HEK293 (cell line): Measurements from ENCODE around the gene PPFIA1.

ENCODE experiments used
- CTCF ChIA-PET: fragments of 350-600 bp; formaldehyde crosslinking; extraction: SDS; loops from one replicate; lab custom pipeline; 2021; ENCODE audit warnings: antibody characterized with exemption; lab: Yijun Ruan, JAX
- POLR2A ChIA-PET: fragments of 300-600 bp; formaldehyde crosslinking; extraction: SDS; loops from one replicate; lab custom pipeline; 2020; ENCODE audit warnings: antibody characterized with exemption, inconsistent platforms; lab: Yijun Ruan, JAX
- H3K27ac ChIP-seq: fragments of 200-500 bp; sonication (Bioruptor generic); 2 replicates; pipeline ENCODE4 v1.5.1; 2014; ENCODE audit warnings: low read depth, low read length, control low read depth, inconsistent platforms; ENCODE audit errors: extremely low read depth
- H3K36me3 ChIP-seq, 2 experiments: fragments of 200-500 bp in 1 of 2; sonication (Bioruptor generic) in 1 of 2; 1 replicate in 1 of 2; 2 replicates in 1 of 2; pipeline ENCODE4 v1.5.1; 2014 to 2017; ENCODE audit warnings: inconsistent platforms in 2 of 2, low read length in 2 of 2; ENCODE audit not compliant: control insufficient read depth in 2 of 2, insufficient read depth in 1 of 2
- H3K4me1 ChIP-seq: fragments of 200-500 bp; sonication (Bioruptor generic); 2 replicates; pipeline ENCODE4 v1.5.1; 2014; ENCODE audit warnings: mild to moderate bottlenecking, low read length, inconsistent platforms; ENCODE audit not compliant: control insufficient read depth, insufficient read depth
- H3K4me3 ChIP-seq: 2 replicates; pipeline ENCODE4 v1.5.1; 2011; ENCODE audit warnings: low read depth, mild to moderate bottlenecking, control low read depth, low read length, moderate library complexity
- H3K9me3 ChIP-seq: fragments of 200-500 bp; sonication (Bioruptor generic); 2 replicates; pipeline ENCODE4 v1.5.1; 2014; ENCODE audit warnings: low read depth, low read length, inconsistent platforms; ENCODE audit not compliant: control insufficient read depth, insufficient read depth
- BCL11A ChIP-seq: fragments of 450-650 bp; formaldehyde crosslinking; IDR thresholded peaks from 2 replicates; pipeline ENCODE4 v1.5.1; 2016; ENCODE audit warnings: low read depth, missing biosample characterization, missing genetic modification characterization
- GLIS2 ChIP-seq: fragments of 450-650 bp; formaldehyde crosslinking; IDR thresholded peaks from 2 replicates; pipeline ENCODE4 v1.5.1; 2016; ENCODE audit warnings: missing biosample characterization, missing genetic modification characterization
- HOXA7 ChIP-seq: sonication (generic); formaldehyde crosslinking; IDR thresholded peaks from 2 replicates; pipeline ENCODE4 v1.8.1; 2022; ENCODE audit warnings: missing genetic modification reagents, borderline replicate concordance
- KLF1 ChIP-seq: fragments of 450-650 bp; formaldehyde crosslinking; IDR thresholded peaks from 2 replicates; pipeline ENCODE4 v1.5.1; 2016; ENCODE audit warnings: missing biosample characterization, missing genetic modification characterization
- KLF16 ChIP-seq: fragments of 450-650 bp; formaldehyde crosslinking; IDR thresholded peaks from 2 replicates; pipeline ENCODE4 v1.5.1; 2017; ENCODE audit warnings: missing biosample characterization, missing genetic modification characterization
- SCRT2 ChIP-seq: fragments of 450-650 bp; formaldehyde crosslinking; IDR thresholded peaks from 2 replicates; pipeline ENCODE4 v1.5.1; 2016; ENCODE audit warnings: missing biosample characterization, missing genetic modification characterization
- ZBTB21 ChIP-seq: fragments of 450-650 bp; formaldehyde crosslinking; IDR thresholded peaks from 2 replicates; pipeline ENCODE4 v1.5.1; 2017; ENCODE audit warnings: missing biosample characterization, missing genetic modification characterization
- ZNF10 ChIP-seq: fragments of 450-650 bp; formaldehyde crosslinking; IDR thresholded peaks from 2 replicates; pipeline ENCODE4 v1.5.1; 2017; ENCODE audit warnings: missing biosample characterization, missing genetic modification characterization
- ZNF114 ChIP-seq: fragments of 450-650 bp; formaldehyde crosslinking; IDR thresholded peaks from 2 replicates; pipeline ENCODE4 v1.5.0; 2017; ENCODE audit warnings: missing biosample characterization, missing genetic modification characterization
- ZNF132 ChIP-seq: fragments of 450-650 bp; formaldehyde crosslinking; IDR thresholded peaks from 2 replicates; pipeline ENCODE4 v1.5.1; 2017; ENCODE audit warnings: missing biosample characterization, missing genetic modification characterization, borderline replicate concordance
- ZNF140 ChIP-seq: fragments of 450-650 bp; formaldehyde crosslinking; IDR thresholded peaks from 2 replicates; pipeline ENCODE4 v1.5.1; 2016; ENCODE audit warnings: missing biosample characterization, missing genetic modification characterization
- ZNF23 ChIP-seq: fragments of 450-650 bp; formaldehyde crosslinking; IDR thresholded peaks from 2 replicates; pipeline ENCODE4 v1.5.1; 2016; ENCODE audit warnings: missing biosample characterization, missing genetic modification characterization, borderline replicate concordance
- ZNF239 ChIP-seq: fragments of 450-650 bp; formaldehyde crosslinking; IDR thresholded peaks from 2 replicates; pipeline ENCODE4 v1.5.1; 2016; ENCODE audit warnings: missing biosample characterization, missing genetic modification characterization
- ZNF350 ChIP-seq: fragments of 450-650 bp; formaldehyde crosslinking; IDR thresholded peaks from 2 replicates; pipeline ENCODE4 v1.5.0; 2017; ENCODE audit warnings: missing biosample characterization, mild to moderate bottlenecking, missing genetic modification characterization
- ZNF354C ChIP-seq: fragments of 450-650 bp; formaldehyde crosslinking; IDR thresholded peaks from 2 replicates; pipeline ENCODE4 v1.5.1; 2016; ENCODE audit warnings: missing biosample characterization, missing genetic modification characterization, low read depth, borderline replicate concordance
- ZNF416 ChIP-seq: fragments of 450-650 bp; formaldehyde crosslinking; IDR thresholded peaks from 2 replicates; pipeline ENCODE4 v1.5.1; 2016; ENCODE audit warnings: missing biosample characterization, missing genetic modification characterization
- ZNF544 ChIP-seq: fragments of 450-650 bp; formaldehyde crosslinking; IDR thresholded peaks from 2 replicates; pipeline ENCODE4 v1.5.0; 2017; ENCODE audit warnings: missing biosample characterization, missing genetic modification characterization
- ZNF555 ChIP-seq: fragments of 450-650 bp; formaldehyde crosslinking; conservative IDR thresholded peaks from 2 replicates; pipeline ENCODE4 v1.5.1; 2017; ENCODE audit warnings: missing biosample characterization, mild to moderate bottlenecking, missing genetic modification characterization, inconsistent platforms
- ZNF610 ChIP-seq: fragments of 450-650 bp; formaldehyde crosslinking; IDR thresholded peaks from 2 replicates; pipeline ENCODE4 v1.5.1; 2016; ENCODE audit warnings: missing biosample characterization, missing genetic modification characterization, borderline replicate concordance
- ZNF654 ChIP-seq: fragments of 450-650 bp; formaldehyde crosslinking; IDR thresholded peaks from 2 replicates; pipeline ENCODE4 v1.5.1; 2016; ENCODE audit warnings: low read depth, missing biosample characterization, missing genetic modification characterization
- ZNF660 ChIP-seq: fragments of 450-650 bp; IDR thresholded peaks from 2 replicates; pipeline ENCODE4 v1.5.1; 2018; ENCODE audit warnings: missing biosample characterization, mild to moderate bottlenecking, missing genetic modification characterization
- ZNF747 ChIP-seq: fragments of 450-650 bp; formaldehyde crosslinking; IDR thresholded peaks from 2 replicates; pipeline ENCODE4 v1.5.1; 2016; ENCODE audit warnings: missing biosample characterization, missing genetic modification characterization
- ZXDB ChIP-seq: fragments of 450-650 bp; formaldehyde crosslinking; IDR thresholded peaks from 2 replicates; pipeline ENCODE4 v1.5.1; 2016; ENCODE audit warnings: missing biosample characterization, missing genetic modification characterization
- TF ChIP-seq, protein P1 (sequence below): fragments of 450-650 bp; formaldehyde crosslinking; IDR thresholded peaks from 2 replicates; pipeline ENCODE4 v1.5.1; 2017; ENCODE audit warnings: missing biosample characterization, missing genetic modification characterization
- TF ChIP-seq, protein P2 (sequence below): fragments of 450-650 bp; formaldehyde crosslinking; IDR thresholded peaks from 2 replicates; pipeline ENCODE4; 2016; ENCODE audit warnings: missing biosample characterization, missing genetic modification characterization
- TF ChIP-seq, protein P3 (sequence below): fragments of 450-650 bp; formaldehyde crosslinking; IDR thresholded peaks from 2 replicates; pipeline ENCODE4 v1.5.1; 2016; ENCODE audit warnings: missing biosample characterization, missing genetic modification characterization
- TF ChIP-seq, protein P4 (sequence below): fragments of 450-650 bp; formaldehyde crosslinking; IDR thresholded peaks from 2 replicates; pipeline ENCODE4 v1.5.1; 2016; ENCODE audit warnings: missing biosample characterization, missing genetic modification characterization
- TF ChIP-seq, protein P5 (sequence below): fragments of 450-650 bp; formaldehyde crosslinking; IDR thresholded peaks from 2 replicates; pipeline ENCODE4 v1.5.1; 2016; ENCODE audit warnings: missing biosample characterization, missing genetic modification characterization

PPFIA1 gene

DNA sequence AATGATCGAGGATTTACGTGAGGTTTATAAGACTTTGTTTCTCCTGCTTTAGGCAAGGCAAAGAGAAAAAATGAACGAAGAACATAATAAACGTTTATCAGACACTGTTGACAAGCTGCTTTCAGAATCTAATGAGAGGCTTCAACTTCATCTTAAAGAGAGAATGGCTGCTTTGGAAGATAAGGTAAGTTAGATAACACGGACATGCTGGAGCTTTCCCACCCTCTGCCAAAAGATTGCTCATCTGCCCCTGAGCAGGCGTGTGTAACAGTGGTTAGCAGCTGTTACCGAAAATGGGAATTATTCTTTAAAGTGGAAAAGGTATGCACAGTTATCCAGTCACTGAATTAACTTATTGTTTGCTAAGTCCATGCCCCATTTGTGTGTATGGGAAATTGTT, 65.0 kb downstream of the PPFIA1 start:
- H3K36me3 ChIP-seq = peaks cover 9 to 97% of the 10 kb centered on the region in 2 experiments; a peak in 2 of 3 replicates
- POLR2A ChIA-PET = no interaction called here
- H3K4me3 ChIP-seq = no peak overlapping the region
- TF ChIP-seq ZNF416 (tag by site-specific recombination) (no peak), SCRT2 (tag by site-specific recombination) (no peak), ZNF140 (tag by site-specific recombination) (no peak), ZNF654 (tag by site-specific recombination) (no peak), KLF16 (tag by site-specific recombination) (no peak), ZNF239 (no peak), ZNF555 (tag by site-specific recombination) (no peak), ZNF610 (no peak), ZNF350 (tag by site-specific recombination) (no peak), ZXDB (tag by site-specific recombination) (no peak), ZNF544 (tag by site-specific recombination) (no peak), KLF1 (no peak), ZNF747 (tag by site-specific recombination) (no peak), ZNF10 (tag by site-specific recombination) (no peak)
- TF ChIP-seq, protein P1, sequence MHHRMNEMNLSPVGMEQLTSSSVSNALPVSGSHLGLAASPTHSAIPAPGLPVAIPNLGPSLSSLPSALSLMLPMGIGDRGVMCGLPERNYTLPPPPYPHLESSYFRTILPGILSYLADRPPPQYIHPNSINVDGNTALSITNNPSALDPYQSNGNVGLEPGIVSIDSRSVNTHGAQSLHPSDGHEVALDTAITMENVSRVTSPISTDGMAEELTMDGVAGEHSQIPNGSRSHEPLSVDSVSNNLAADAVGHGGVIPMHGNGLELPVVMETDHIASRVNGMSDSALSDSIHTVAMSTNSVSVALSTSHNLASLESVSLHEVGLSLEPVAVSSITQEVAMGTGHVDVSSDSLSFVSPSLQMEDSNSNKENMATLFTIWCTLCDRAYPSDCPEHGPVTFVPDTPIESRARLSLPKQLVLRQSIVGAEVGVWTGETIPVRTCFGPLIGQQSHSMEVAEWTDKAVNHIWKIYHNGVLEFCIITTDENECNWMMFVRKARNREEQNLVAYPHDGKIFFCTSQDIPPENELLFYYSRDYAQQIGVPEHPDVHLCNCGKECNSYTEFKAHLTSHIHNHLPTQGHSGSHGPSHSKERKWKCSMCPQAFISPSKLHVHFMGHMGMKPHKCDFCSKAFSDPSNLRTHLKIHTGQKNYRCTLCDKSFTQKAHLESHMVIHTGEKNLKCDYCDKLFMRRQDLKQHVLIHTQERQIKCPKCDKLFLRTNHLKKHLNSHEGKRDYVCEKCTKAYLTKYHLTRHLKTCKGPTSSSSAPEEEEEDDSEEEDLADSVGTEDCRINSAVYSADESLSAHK (tag by site-specific recombination) = no peak
- TF ChIP-seq, protein P2, sequence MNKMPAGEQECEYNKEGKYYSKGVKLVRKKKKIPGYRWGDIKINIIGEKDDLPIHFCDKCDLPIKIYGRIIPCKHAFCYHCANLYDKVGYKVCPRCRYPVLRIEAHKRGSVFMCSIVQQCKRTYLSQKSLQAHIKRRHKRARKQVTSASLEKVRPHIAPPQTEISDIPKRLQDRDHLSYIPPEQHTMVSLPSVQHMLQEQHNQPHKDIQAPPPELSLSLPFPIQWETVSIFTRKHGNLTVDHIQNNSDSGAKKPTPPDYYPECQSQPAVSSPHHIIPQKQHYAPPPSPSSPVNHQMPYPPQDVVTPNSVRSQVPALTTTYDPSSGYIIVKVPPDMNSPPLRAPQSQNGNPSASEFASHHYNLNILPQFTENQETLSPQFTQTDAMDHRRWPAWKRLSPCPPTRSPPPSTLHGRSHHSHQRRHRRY (tag by site-specific recombination) = no peak
- TF ChIP-seq, all 188 proteins: peak for 0
- Histone ChIP-seq H3K9me3 (no peaks in the 10 kb centered on the region), H3K27ac (no peak overlapping the region), H3K4me1 (no peaks in the 10 kb centered on the region)
- CTCF ChIA-PET = no interaction called here

DNA sequence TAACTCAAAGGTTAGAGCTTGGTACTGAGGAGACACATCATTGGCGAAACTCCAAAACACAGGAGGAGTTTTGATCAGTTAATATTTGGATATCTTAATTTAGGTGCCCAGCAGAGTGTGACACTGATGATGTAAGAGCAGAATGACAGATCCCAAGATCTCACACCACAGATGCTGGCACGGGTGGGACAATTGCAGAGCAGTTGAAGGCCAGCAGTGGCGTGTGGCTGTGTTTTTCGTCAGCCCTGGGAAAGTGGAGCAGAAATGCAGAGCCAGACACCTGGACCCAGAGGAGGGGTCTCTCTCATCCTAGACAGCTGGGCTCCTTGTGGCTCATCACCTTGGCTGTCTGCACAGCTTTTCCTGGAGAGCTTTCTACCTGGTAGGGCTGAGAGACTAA, 68.1 kb downstream of the PPFIA1 start:
- H3K9me3 ChIP-seq = no peaks in the 10 kb centered on the region
- TF ChIP-seq ZNF354C (tag by site-specific recombination) = no peak
- TF ChIP-seq ZNF660 (tag by site-specific recombination) = no peak
- TF ChIP-seq ZNF132 = no peak
- TF ChIP-seq BCL11A = no peak
- TF ChIP-seq, protein P3, sequence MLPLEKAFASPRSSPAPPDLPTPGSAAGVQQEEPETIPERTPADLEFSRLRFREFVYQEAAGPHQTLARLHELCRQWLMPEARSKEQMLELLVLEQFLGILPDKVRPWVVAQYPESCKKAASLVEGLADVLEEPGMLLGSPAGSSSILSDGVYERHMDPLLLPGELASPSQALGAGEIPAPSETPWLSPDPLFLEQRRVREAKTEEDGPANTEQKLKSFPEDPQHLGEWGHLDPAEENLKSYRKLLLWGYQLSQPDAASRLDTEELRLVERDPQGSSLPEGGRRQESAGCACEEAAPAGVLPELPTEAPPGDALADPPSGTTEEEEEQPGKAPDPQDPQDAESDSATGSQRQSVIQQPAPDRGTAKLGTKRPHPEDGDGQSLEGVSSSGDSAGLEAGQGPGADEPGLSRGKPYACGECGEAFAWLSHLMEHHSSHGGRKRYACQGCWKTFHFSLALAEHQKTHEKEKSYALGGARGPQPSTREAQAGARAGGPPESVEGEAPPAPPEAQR = no peak
- TF ChIP-seq ZBTB21 = no peak
- TF ChIP-seq, protein P4, sequence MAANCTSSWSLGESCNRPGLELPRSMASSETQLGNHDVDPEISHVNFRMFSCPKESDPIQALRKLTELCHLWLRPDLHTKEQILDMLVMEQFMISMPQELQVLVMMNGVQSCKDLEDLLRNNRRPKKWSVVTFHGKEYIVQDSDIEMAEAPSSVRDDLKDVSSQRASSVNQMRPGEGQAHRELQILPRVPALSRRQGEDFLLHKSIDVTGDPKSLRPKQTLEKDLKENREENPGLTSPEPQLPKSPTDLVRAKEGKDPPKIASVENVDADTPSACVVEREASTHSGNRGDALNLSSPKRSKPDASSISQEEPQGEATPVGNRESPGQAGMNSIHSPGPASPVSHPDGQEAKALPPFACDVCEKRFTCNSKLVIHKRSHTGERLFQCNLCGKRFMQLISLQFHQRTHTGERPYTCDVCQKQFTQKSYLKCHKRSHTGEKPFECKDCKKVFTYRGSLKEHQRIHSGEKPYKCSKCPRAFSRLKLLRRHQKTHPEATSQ (tag by site-specific recombination) = no peak
- no peak for TF ChIP-seq GLIS2
- no peak for TF ChIP-seq ZNF114 (tag by site-specific recombination)
- TF ChIP-seq ZNF23 (tag by site-specific recombination) = no peak
- TF ChIP-seq, protein P5, sequence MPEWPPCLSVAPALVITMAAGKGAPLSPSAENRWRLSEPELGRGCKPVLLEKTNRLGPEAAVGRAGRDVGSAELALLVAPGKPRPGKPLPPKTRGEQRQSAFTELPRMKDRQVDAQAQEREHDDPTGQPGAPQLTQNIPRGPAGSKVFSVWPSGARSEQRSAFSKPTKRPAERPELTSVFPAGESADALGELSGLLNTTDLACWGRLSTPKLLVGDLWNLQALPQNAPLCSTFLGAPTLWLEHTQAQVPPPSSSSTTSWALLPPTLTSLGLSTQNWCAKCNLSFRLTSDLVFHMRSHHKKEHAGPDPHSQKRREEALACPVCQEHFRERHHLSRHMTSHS (tag by site-specific recombination) = no peak
- no peak for TF ChIP-seq HOXA7 (CRISPR knock-in tag)
- TF ChIP-seq, all 188 proteins: peak for 0
- ChIA-PET CTCF (interaction anchor here (0.5 to 1.2 kb wide), 2 partner anchors 12 to 159 kb away, joined by 3 to 7 read pairs; no protein-coding TSS in a partner anchor), POLR2A (no interaction called here)
- Histone ChIP-seq H3K27ac (no peak overlapping the region), H3K36me3 (peaks cover 9 to 92% of the 10 kb centered on the region in 2 experiments; a peak in 2 of 3 replicates), H3K4me3 (no peak overlapping the region), H3K4me1 (no peaks in the 10 kb centered on the region)
